HG02678 (cell line): ENCODE data around the gene CLDND2.

Source experiments
- ATAC-seq: cut with Tn5 transposase; IDR thresholded peaks from one replicate; pipeline ENCODE4 v1.9.1; 2021; ENCODE audit warnings: mild to moderate bottlenecking, moderate library complexity; ENCODE audit not compliant: unreplicated experiment

Gene CLDND2

GRCh38 chr19:51337141-51337860 lies 31.5 kb downstream of the CLDND2 start:
- ATAC-seq, result no peak

- ATAC-seq, result no peak
Measured at GRCh38 chr19:51333836-51334460, 34.9 kb downstream of the CLDND2 start.

- no peak for ATAC-seq
Measured at GRCh38 chr19:51331716-51332115, 37.1 kb downstream of the CLDND2 start.

- no peak for ATAC-seq
Measured at GRCh38 chr19:51331193-51331592, 37.6 kb downstream of the CLDND2 start.

- ATAC-seq, result no peak
Measured at GRCh38 chr19:51330366-51330765, 38.4 kb downstream of the CLDND2 start.

- ATAC-seq, result no peak
Measured at GRCh38 chr19:51329411-51329810, 39.4 kb downstream of the CLDND2 start.

GRCh38 chr19:51327066-51328001 lies 41.5 kb downstream of the CLDND2 start:
- no peak for ATAC-seq

GRCh38 chr19:51326216-51327065 lies 42.4 kb downstream of the CLDND2 start:
- no peak for ATAC-seq

- ATAC-seq, result no peak
Measured at GRCh38 chr19:51325161-51325976, 43.4 kb downstream of the CLDND2 start.

GRCh38 chr19:51324167-51324481 lies 44.7 kb downstream of the CLDND2 start:
- ATAC-seq, result no peak

- no peak for ATAC-seq
Measured at GRCh38 chr19:51323481-51324166, 45.2 kb downstream of the CLDND2 start.

GRCh38 chr19:51321799-51322198 lies 47.0 kb downstream of the CLDND2 start:
- no peak for ATAC-seq

GRCh38 chr19:51320280-51320657 lies 48.5 kb downstream of the CLDND2 start:
- no peak for ATAC-seq

- no peak for ATAC-seq
Measured at GRCh38 chr19:51319649-51320279, 49.0 kb downstream of the CLDND2 start.

GRCh38 chr19:51318687-51319648 lies 49.8 kb downstream of the CLDND2 start:
- ATAC-seq, result no peak

GRCh38 chr19:51317968-51318367 lies 50.8 kb downstream of the CLDND2 start:
- no peak for ATAC-seq

GRCh38 chr19:51317376-51317775 lies 51.4 kb downstream of the CLDND2 start:
- no peak for ATAC-seq
